H9 (cell line): ENCODE data around the gene MGAT4C. TPM values are rescaled to one million over a fixed set of nuclear protein-coding genes. Genes with fewer than 3 reads are reported as not detected.

Experiments used
- DNase-seq: peaks from one replicate; pipeline ENCODE4 v3.0.0-alpha.2; 2017
- H2AFZ ChIP-seq: one replicate; pipeline ENCODE4 v1.6.1; 2013; ENCODE audit warnings: mild to moderate bottlenecking, low read length, control low read depth, moderate library complexity
- H2AK5ac ChIP-seq: 2 replicates; pipeline ENCODE4 v1.6.1; 2013; ENCODE audit warnings: low read length, control low read depth, mixed read lengths; ENCODE audit not compliant: insufficient read length
- H2BK120ac ChIP-seq: one replicate; pipeline ENCODE4 v1.6.1; 2013; ENCODE audit warnings: low read depth, mild to moderate bottlenecking, low read length, control low read depth, inconsistent platforms; ENCODE audit not compliant: poor library complexity, severe bottlenecking
- H2BK12ac ChIP-seq: 2 replicates; pipeline ENCODE4 v1.6.1; 2013; ENCODE audit warnings: low read length, control low read depth, mixed read lengths, low read depth; ENCODE audit not compliant: insufficient read length
- H2BK15ac ChIP-seq: 2 replicates; pipeline ENCODE4 v1.6.1; 2013; ENCODE audit warnings: low read depth, low read length, control low read depth
- H2BK20ac ChIP-seq: one replicate; pipeline ENCODE4 v1.6.1; 2013; ENCODE audit warnings: low read depth, mild to moderate bottlenecking, low read length, control low read depth, inconsistent platforms; ENCODE audit not compliant: poor library complexity, severe bottlenecking
- H2BK5ac ChIP-seq: 2 replicates; pipeline ENCODE4 v1.6.1; 2013; ENCODE audit warnings: low read length, control low read depth, mixed read lengths; ENCODE audit not compliant: insufficient read length
- H3K14ac ChIP-seq: 2 replicates; pipeline ENCODE4 v1.6.1; 2013; ENCODE audit warnings: low read length, control low read depth; ENCODE audit not compliant: insufficient read depth
- H3K18ac ChIP-seq: 2 replicates; pipeline ENCODE4 v1.6.1; 2013; ENCODE audit warnings: low read depth, mild to moderate bottlenecking, mixed read lengths, low read length, control low read depth; ENCODE audit not compliant: insufficient read length
- H3K23ac ChIP-seq: 2 replicates; pipeline ENCODE4 v1.6.1; 2013; ENCODE audit warnings: low read length, control low read depth, mixed read lengths, low read depth; ENCODE audit not compliant: insufficient read length
- H3K23me2 ChIP-seq: 2 replicates; pipeline ENCODE4 v1.6.1; 2013; ENCODE audit warnings: low read depth, mild to moderate bottlenecking, mixed read lengths, low read length, control low read depth; ENCODE audit not compliant: insufficient read length, poor library complexity, severe bottlenecking
- H3K27ac ChIP-seq: 2 replicates; pipeline ENCODE4 v1.5.1; 2013; ENCODE audit warnings: low read length, control low read depth, mixed read lengths, low read depth; ENCODE audit not compliant: insufficient read length
- H3K27me3 ChIP-seq: 2 replicates; pipeline ENCODE4 v1.6.1; 2013; ENCODE audit warnings: low read length, control low read depth, inconsistent platforms; ENCODE audit not compliant: insufficient read depth
- H3K4ac ChIP-seq: 2 replicates; pipeline ENCODE4 v1.6.1; 2013; ENCODE audit warnings: low read depth, mild to moderate bottlenecking, control low read depth, inconsistent platforms, low read length, moderate library complexity
- H3K4me1 ChIP-seq: 2 replicates; pipeline ENCODE4 v1.6.1; 2013; ENCODE audit warnings: low read length, control low read depth, inconsistent platforms; ENCODE audit not compliant: insufficient read depth
- H3K4me2 ChIP-seq: 2 replicates; pipeline ENCODE4 v1.6.1; 2013; ENCODE audit warnings: low read length, control low read depth, mixed read lengths; ENCODE audit not compliant: insufficient read length, insufficient read depth
- H3K56ac ChIP-seq: 2 replicates; pipeline ENCODE4 v1.6.1; 2013; ENCODE audit warnings: low read depth, mild to moderate bottlenecking, mixed read lengths, low read length, control low read depth; ENCODE audit not compliant: insufficient read length
- H3K79me1 ChIP-seq: 2 replicates; pipeline ENCODE4 v1.6.1; 2013; ENCODE audit warnings: low read depth, mild to moderate bottlenecking, moderate library complexity, low read length, control low read depth, inconsistent platforms; ENCODE audit not compliant: insufficient read depth, poor library complexity, severe bottlenecking
- H3K79me2 ChIP-seq: 2 replicates; pipeline ENCODE4 v1.6.1; 2013; ENCODE audit warnings: low read length, control low read depth, inconsistent platforms; ENCODE audit not compliant: insufficient read depth
- H3K9ac ChIP-seq: 2 replicates; pipeline ENCODE4 v1.6.1; 2013; ENCODE audit warnings: low read length, control low read depth, mixed read lengths; ENCODE audit not compliant: insufficient read length; ENCODE audit errors: extremely low read depth
- H3K9me3 ChIP-seq: one replicate; pipeline ENCODE4 v1.6.1; 2013; ENCODE audit warnings: low read depth, low read length, inconsistent platforms; ENCODE audit not compliant: control insufficient read depth
- H3T11ph ChIP-seq: one replicate; pipeline ENCODE4 v1.6.1; 2013; ENCODE audit warnings: mild to moderate bottlenecking, low read length, control low read depth, inconsistent platforms
- H4K20me1 ChIP-seq: one replicate; pipeline ENCODE4 v1.6.1; 2013; ENCODE audit not compliant: control insufficient read depth, insufficient read length, insufficient read depth
- H4K5ac ChIP-seq: 2 replicates; pipeline ENCODE4 v1.6.1; 2013; ENCODE audit warnings: low read depth, mild to moderate bottlenecking, mixed read lengths, low read length, control low read depth; ENCODE audit not compliant: insufficient read length
- H4K8ac ChIP-seq: replicated peaks from 2 replicates; pipeline ENCODE4 v1.6.1; 2013; ENCODE audit warnings: low read length, control low read depth, mixed read lengths, low read depth; ENCODE audit not compliant: insufficient read length
- H4K91ac ChIP-seq: 2 replicates; pipeline ENCODE4 v1.6.1; 2013; ENCODE audit warnings: low read depth, mild to moderate bottlenecking, moderate library complexity, mixed read lengths, low read length, control low read depth; ENCODE audit not compliant: insufficient read length
- H3K27ac Mint-ChIP-seq, 3 experiments: 2 replicates in 2 of 3; 3 replicates in 1 of 3; pipeline ENCODE4 v1.8.0; 2020 to 2021; ENCODE audit warnings: mixed read lengths in 3 of 3, mild to moderate bottlenecking in 1 of 3, moderate library complexity in 1 of 3
- H3K27me3 Mint-ChIP-seq: 2 replicates; pipeline ENCODE4 v1.8.0; 2021; ENCODE audit warnings: low read depth, mild to moderate bottlenecking, moderate library complexity, mixed read lengths
- H3K36me3 Mint-ChIP-seq, 3 experiments: 2 replicates in 2 of 3; 3 replicates in 1 of 3; pipeline ENCODE4 v1.8.0; 2020 to 2021; ENCODE audit warnings: low read depth in 3 of 3, mixed read lengths in 3 of 3; ENCODE audit not compliant: insufficient read depth in 1 of 3
- H3K4me1 Mint-ChIP-seq, 2 experiments: 2 replicates each; pipeline ENCODE4 v1.8.0; 2020; ENCODE audit warnings: mixed read lengths in 2 of 2
- H3K4me3 Mint-ChIP-seq, 2 experiments: 2 replicates in 1 of 2; 3 replicates in 1 of 2; pipeline ENCODE4 v1.8.0; 2020 to 2021; ENCODE audit warnings: mild to moderate bottlenecking in 2 of 2, mixed read lengths in 2 of 2, moderate library complexity in 1 of 2
- H3K9me3 Mint-ChIP-seq, 2 experiments: 2 replicates in 1 of 2; 3 replicates in 1 of 2; pipeline ENCODE4 v1.8.0; 2020; ENCODE audit warnings: mild to moderate bottlenecking in 2 of 2, mixed read lengths in 2 of 2, moderate library complexity in 1 of 2
- CTCF ChIP-seq: fragments of 200-600 bp; sonication (generic); conservative IDR thresholded peaks from 3 replicates; pipeline ENCODE4 v1.8.0; 2021; ENCODE audit warnings: antibody characterized with exemption, mild to moderate bottlenecking
- whole genome bisulfite sequencing: extraction: QIAGEN DNeasy Blood & Tissue Kit; methylation state at CpG from one replicate; pipeline ENCODE4 v1.1.7; 2013; ENCODE audit warnings: missing lambda C conversion rate, low lambda C conversion rate, mixed read lengths; ENCODE audit not compliant: insufficient read length; ENCODE audit errors: extremely low coverage; 5-methylcytosine and 5-hydroxymethylcytosine counted together
- total RNA-seq: library from RNA; stranded (reverse); gene quantifications from 2 replicates; pipeline ENCODE4 v1.2.1, GENCODE V29; 2021

Gene MGAT4C
- total RNA-seq, 1 experiment from 2014 or later: 1.3 TPM

GRCh38 chr12:86286119-86286518 is 29.9 kb upstream of the MGAT4C start:
- Histone ChIP-seq H4K8ac (no peak overlapping the region), H4K20me1 (no peaks in the 10 kb centered on the region), H3K56ac (no peak overlapping the region), H3K4ac (no peak overlapping the region), H2AK5ac (no peak overlapping the region), H3K23me2 (no peaks in the 10 kb centered on the region), H3T11ph (no peak overlapping the region), H2AFZ (no peak overlapping the region), H3K79me1 (no peaks in the 10 kb centered on the region), H2BK15ac (no peak overlapping the region), H2BK20ac (no peak overlapping the region), H3K9me3 (no peaks in the 10 kb centered on the region), H3K4me2 (no peak overlapping the region), H3K79me2 (no peaks in the 10 kb centered on the region), H3K27me3 (no peaks in the 10 kb centered on the region), H2BK5ac (no peak overlapping the region), H2BK120ac (no peak overlapping the region), H3K23ac (no peak overlapping the region), H4K5ac (no peak overlapping the region), H3K14ac (no peak overlapping the region), H4K91ac (no peak overlapping the region), H3K9ac (no peak overlapping the region), H2BK12ac (no peak overlapping the region), H3K18ac (no peak overlapping the region), H3K4me1 (no peaks in the 10 kb centered on the region), H3K27ac (no peak overlapping the region)
- no peak for DNase-seq
- H3K4me3 Mint-ChIP-seq: no peak overlapping the region
- H3K27ac Mint-ChIP-seq: no peak overlapping the region
- H3K27me3 Mint-ChIP-seq: no peaks in the 10 kb centered on the region
- no peaks in the 10 kb centered on the region for H3K4me1 Mint-ChIP-seq
- WGBS: no CpG with 5 or more reads among the region's 2 CpGs
- H3K9me3 Mint-ChIP-seq: peaks cover 2 to 4% of the 10 kb centered on the region in 2 experiments; a peak in 2 of 5 replicates
- no peak for TF ChIP-seq CTCF
- peaks cover 6 to 10% (median 9%) of the 10 kb centered on the region in 3 experiments for H3K36me3 Mint-ChIP-seq
